HEK293 (cell line): ENCODE results near the gene SLC2A11.

Experiments
- CTCF ChIP-seq: fragments of 450-650 bp; formaldehyde crosslinking; IDR thresholded peaks from 2 replicates; pipeline ENCODE4 v1.5.1; 2016; ENCODE audit warnings: missing biosample characterization, missing genetic modification characterization
- TCF7L2 ChIP-seq: IDR thresholded peaks from 2 replicates; pipeline ENCODE4 v1.6.1; 2011; ENCODE audit warnings: low read depth, mild to moderate bottlenecking, inconsistent platforms, low read length, moderate library complexity, borderline replicate concordance
- ZBTB17 ChIP-seq: fragments of 450-650 bp; formaldehyde crosslinking; IDR thresholded peaks from 2 replicates; pipeline ENCODE4 v1.5.1; 2016; ENCODE audit warnings: missing biosample characterization, missing genetic modification characterization
- ZEB2 ChIP-seq: fragments of 450-650 bp; formaldehyde crosslinking; IDR thresholded peaks from 2 replicates; pipeline ENCODE4 v1.5.1; 2016; ENCODE audit warnings: missing biosample characterization, missing genetic modification characterization
- ZFP3 ChIP-seq: fragments of 450-650 bp; formaldehyde crosslinking; IDR thresholded peaks from 2 replicates; pipeline ENCODE4 v1.5.1; 2016; ENCODE audit warnings: low read depth, missing biosample characterization, missing genetic modification characterization
- ZNF146 ChIP-seq: fragments of 450-650 bp; formaldehyde crosslinking; IDR thresholded peaks from 2 replicates; pipeline ENCODE4 v1.5.1; 2016; ENCODE audit warnings: missing biosample characterization, missing genetic modification characterization
- ZNF350 ChIP-seq: fragments of 450-650 bp; formaldehyde crosslinking; IDR thresholded peaks from 2 replicates; pipeline ENCODE4 v1.5.0; 2017; ENCODE audit warnings: missing biosample characterization, mild to moderate bottlenecking, missing genetic modification characterization
- ZNF423 ChIP-seq: fragments of 450-650 bp; formaldehyde crosslinking; IDR thresholded peaks from 2 replicates; pipeline ENCODE4 v1.5.1; 2016; ENCODE audit warnings: missing biosample characterization, missing genetic modification characterization
- ZNF658 ChIP-seq: fragments of 450-650 bp; formaldehyde crosslinking; IDR thresholded peaks from 2 replicates; pipeline ENCODE4; 2016; ENCODE audit warnings: missing biosample characterization, missing genetic modification characterization
- ZNF660 ChIP-seq: fragments of 450-650 bp; IDR thresholded peaks from 2 replicates; pipeline ENCODE4 v1.5.1; 2018; ENCODE audit warnings: missing biosample characterization, mild to moderate bottlenecking, missing genetic modification characterization

- TF ChIP-seq CTCF (tag by site-specific recombination): no peak
- TF ChIP-seq ZNF423 (tag by site-specific recombination): no peak
- TF ChIP-seq ZFP3 (tag by site-specific recombination): no peak
- TF ChIP-seq TCF7L2: no peak
- TF ChIP-seq ZNF146 (tag by site-specific recombination): no peak
- TF ChIP-seq ZNF350 (tag by site-specific recombination): no peak
- TF ChIP-seq ZEB2 (tag by site-specific recombination): no peak
- TF ChIP-seq ZBTB17: no peak
- no peak for TF ChIP-seq ZNF660 (tag by site-specific recombination)
- no peak for TF ChIP-seq ZNF658
These were observed 40.5 kb upstream of the SLC2A11 start for GRCh38 chr22:23817146-23817545.
